GM10248 (cell line): ENCODE data around the gene ERBB4.

Experiments
- CTCF ChIA-PET: fragments of 300-600 bp; sonication (Branson Sonifier 250); formaldehyde crosslinking; extraction: SDS; loops from one replicate; lab custom pipeline; 2021; ENCODE audit warnings: antibody characterized with exemption; lab: Yijun Ruan, JAX
- POLR2A ChIA-PET: fragments of 350-650 bp; sonication (Branson Sonifier 250); formaldehyde crosslinking; extraction: SDS; loops from one replicate; lab custom pipeline; 2020; ENCODE audit warnings: antibody characterized with exemption; lab: Yijun Ruan, JAX
- DNase-seq: peaks from one replicate; pipeline ENCODE4 v3.0.0; 2012; ENCODE audit errors: extremely low spot score
- TF ChIP-seq, protein P1 (sequence below): IDR thresholded peaks from 2 replicates; pipeline ENCODE4 v1.5.1; 2012; ENCODE audit warnings: mild to moderate bottlenecking, low read depth; ENCODE audit errors: extremely low read depth, missing control alignments, control extremely low read depth

Gene ERBB4

DNA sequence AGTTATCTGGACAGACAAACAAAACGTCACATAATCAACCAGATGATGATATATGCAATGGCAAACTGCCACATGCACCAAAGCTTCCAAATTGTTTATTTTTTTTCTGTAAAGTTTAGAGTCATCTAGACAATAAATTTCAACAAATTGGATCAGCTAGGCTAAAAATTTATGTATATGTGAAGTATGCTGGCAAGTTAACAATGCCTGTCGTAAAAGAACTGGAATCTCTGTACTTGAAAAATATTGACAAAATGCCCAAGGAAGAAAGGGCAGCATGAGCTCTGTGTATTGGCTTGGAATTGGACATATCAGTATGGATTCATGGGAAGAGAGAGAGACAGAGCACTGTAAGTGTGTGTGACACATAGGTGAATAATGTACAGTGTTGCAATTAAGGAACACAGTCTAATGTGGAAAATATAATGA lies 309.8 kb downstream of the ERBB4 start:
- CTCF ChIA-PET, result interaction anchor here (0.7 kb wide), 1 partner anchor 9 kb away, joined by 3 read pairs; no protein-coding TSS in a partner anchor
- TF ChIP-seq, protein P1, sequence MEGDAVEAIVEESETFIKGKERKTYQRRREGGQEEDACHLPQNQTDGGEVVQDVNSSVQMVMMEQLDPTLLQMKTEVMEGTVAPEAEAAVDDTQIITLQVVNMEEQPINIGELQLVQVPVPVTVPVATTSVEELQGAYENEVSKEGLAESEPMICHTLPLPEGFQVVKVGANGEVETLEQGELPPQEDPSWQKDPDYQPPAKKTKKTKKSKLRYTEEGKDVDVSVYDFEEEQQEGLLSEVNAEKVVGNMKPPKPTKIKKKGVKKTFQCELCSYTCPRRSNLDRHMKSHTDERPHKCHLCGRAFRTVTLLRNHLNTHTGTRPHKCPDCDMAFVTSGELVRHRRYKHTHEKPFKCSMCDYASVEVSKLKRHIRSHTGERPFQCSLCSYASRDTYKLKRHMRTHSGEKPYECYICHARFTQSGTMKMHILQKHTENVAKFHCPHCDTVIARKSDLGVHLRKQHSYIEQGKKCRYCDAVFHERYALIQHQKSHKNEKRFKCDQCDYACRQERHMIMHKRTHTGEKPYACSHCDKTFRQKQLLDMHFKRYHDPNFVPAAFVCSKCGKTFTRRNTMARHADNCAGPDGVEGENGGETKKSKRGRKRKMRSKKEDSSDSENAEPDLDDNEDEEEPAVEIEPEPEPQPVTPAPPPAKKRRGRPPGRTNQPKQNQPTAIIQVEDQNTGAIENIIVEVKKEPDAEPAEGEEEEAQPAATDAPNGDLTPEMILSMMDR, result no peak
- DNase-seq, result no peak
- POLR2A ChIA-PET, result no interaction called here

DNA sequence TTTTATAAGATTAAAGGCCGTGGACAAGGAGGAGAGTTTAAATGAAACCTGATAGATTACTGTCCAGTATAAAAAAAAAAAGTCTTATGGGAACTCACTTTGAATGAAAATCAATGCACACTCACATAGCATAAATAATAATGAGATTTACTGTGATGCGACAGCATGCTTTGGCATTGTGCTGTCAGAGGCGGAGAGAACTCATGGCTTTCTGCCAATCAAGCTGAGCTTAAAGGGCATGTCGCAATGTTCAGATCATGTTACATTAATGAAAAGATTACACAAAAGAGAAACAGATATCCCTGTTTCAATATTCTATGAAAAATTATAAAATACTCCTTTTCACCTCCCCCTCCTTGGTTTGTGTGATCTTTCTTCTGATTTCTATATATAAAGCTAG lies 310.8 kb downstream of the ERBB4 start:
- TF ChIP-seq, protein P1, result no peak
- ChIA-PET POLR2A (no interaction called here), CTCF (interaction anchor here (0.8 to 1.8 kb wide), 3 partner anchors 10 to 113 kb away, joined by 3 to 5 read pairs (median 3); no protein-coding TSS in a partner anchor)
- no peak for DNase-seq

DNA sequence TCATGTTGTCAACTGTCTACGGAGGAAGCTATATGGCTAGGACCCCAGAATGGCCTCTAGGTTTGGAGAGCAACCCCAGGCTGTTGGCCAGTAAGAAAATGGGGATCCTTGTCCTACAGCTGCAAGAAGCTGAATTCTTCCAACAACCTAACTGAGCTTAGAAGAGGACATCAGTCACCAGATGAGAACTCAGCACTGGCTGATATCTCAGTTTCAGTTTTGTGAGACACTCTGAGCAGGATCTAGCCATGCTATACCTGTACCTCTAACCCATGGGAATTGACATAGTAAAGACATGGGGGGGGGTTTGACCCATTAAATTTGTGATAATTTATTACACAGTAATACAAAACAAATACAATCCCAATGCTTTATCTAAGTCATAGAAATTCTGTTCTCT lies 312.5 kb downstream of the ERBB4 start:
- ChIA-PET CTCF (interaction anchor here (1.3 kb wide), 1 partner anchor 23 kb away, joined by 3 read pairs; no protein-coding TSS in a partner anchor), POLR2A (no interaction called here)
- TF ChIP-seq, protein P1, result no peak
- no peak for DNase-seq

DNA sequence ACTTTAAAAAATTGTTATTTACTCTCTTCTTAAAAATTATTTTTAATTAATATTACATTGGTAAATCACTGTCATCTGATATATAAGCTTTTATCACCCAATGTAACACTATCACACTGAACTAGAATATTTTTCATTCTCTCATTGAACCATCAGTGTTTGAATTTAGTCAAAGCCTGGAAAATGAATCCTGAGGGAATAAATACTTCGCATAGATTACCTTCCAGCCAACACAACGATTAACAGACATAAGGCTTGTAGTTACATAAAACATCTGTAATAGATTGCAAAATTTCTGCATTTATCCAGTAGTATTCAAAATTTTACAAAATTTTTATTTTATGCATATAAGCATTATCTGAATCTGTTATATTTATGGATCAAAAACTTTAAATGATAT lies 314.9 kb downstream of the ERBB4 start:
- DNase-seq, result no peak
- ChIA-PET POLR2A (no interaction called here), CTCF (no interaction called here)
- TF ChIP-seq, protein P1, result no peak

DNA sequence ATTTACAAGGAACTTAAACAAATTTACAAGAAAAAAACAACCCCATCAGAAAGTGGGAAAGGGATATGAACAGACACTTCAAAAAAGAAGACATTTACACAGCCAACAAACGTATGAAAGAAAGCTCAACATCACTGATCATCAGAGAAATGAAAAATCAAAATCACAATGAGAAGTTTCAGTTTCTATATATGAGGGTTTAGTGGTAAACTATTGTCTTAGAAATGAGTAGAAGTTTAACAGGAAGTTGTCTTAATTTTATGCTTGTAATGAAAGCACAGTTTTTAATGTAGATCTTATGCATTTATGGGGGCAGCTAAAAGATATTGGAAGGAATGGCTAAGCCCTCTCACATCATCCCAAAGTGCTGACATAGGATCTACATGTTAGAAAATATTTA lies 325.4 kb downstream of the ERBB4 start:
- CTCF ChIA-PET, result interaction anchor here (0.7 kb wide), 1 partner anchor 12 kb away, joined by 3 read pairs; no protein-coding TSS in a partner anchor
- POLR2A ChIA-PET, result interaction anchor here (0.6 kb wide), 1 partner anchor 34 kb away, joined by 4 read pairs; no protein-coding TSS in a partner anchor
- TF ChIP-seq, protein P1, result no peak
- no peak for DNase-seq

DNA sequence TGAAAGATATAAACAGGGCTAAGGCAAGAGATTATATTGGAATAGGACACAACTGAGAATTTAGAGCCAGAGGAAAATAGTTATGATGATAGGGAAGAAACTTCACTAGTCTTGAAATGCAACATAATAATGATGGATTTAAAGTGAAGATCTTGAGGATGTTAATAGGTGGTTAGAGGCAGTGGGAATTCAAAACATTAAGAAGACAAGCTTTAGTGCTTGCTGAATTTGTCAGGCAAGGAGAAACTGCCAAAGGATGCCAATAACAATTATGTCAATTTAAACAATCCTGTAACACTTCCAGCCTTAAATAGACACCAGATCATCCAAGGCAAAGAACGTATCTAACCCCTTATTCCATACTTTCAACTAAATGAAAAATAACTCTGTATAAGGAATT lies 330.1 kb downstream of the ERBB4 start:
- no peak for DNase-seq
- POLR2A ChIA-PET, result interaction anchor here (0.7 kb wide), 1 partner anchor 643 kb away, joined by 3 read pairs; no protein-coding TSS in a partner anchor
- CTCF ChIA-PET, result no interaction called here
- TF ChIP-seq, protein P1, result no peak
